ENCODE results near the gene HIP1. TPM values are rescaled to one million over a fixed set of nuclear protein-coding genes. Genes with fewer than 3 reads are reported as not detected.

Gene HIP1
- total RNA-seq, 1 experiment from 2014 or later = 11.1 TPM

GRCh38 chr7:75679060-75679459, 59.7 kb downstream of the HIP1 start:
- POLR2A ChIA-PET = no interaction called here
- Mint-ChIP-seq H3K27me3 (ENCODE audit: insufficient read depth, unreplicated experiment) (no peaks in the 10 kb centered on the region), H3K4me1 (ENCODE audit: insufficient read depth, unreplicated experiment) (no peaks in the 10 kb centered on the region), H3K27ac (ENCODE audit: low read depth, unreplicated experiment) (no peak overlapping the region), H3K9me3 (ENCODE audit: unreplicated experiment) (peaks cover 8% of the 10 kb centered on the region), H3K4me3 (ENCODE audit: unreplicated experiment) (no peak overlapping the region), H3K36me3 (ENCODE audit: insufficient read depth, unreplicated experiment) (peaks cover 22% of the 10 kb centered on the region)
- CTCF ChIA-PET = interaction anchor here (0.5 kb wide), 1 partner anchor 722 kb away, joined by 4 read pairs; no protein-coding TSS in a partner anchor
- BruUV-seq (replicated peaks) = no TSS peak
- TF ChIP-seq, protein P1, sequence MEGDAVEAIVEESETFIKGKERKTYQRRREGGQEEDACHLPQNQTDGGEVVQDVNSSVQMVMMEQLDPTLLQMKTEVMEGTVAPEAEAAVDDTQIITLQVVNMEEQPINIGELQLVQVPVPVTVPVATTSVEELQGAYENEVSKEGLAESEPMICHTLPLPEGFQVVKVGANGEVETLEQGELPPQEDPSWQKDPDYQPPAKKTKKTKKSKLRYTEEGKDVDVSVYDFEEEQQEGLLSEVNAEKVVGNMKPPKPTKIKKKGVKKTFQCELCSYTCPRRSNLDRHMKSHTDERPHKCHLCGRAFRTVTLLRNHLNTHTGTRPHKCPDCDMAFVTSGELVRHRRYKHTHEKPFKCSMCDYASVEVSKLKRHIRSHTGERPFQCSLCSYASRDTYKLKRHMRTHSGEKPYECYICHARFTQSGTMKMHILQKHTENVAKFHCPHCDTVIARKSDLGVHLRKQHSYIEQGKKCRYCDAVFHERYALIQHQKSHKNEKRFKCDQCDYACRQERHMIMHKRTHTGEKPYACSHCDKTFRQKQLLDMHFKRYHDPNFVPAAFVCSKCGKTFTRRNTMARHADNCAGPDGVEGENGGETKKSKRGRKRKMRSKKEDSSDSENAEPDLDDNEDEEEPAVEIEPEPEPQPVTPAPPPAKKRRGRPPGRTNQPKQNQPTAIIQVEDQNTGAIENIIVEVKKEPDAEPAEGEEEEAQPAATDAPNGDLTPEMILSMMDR (IDR thresholded peaks at IDR 0.05; ENCODE audit: unreplicated experiment) = no peak
- intact Hi-C loops (cut with micrococcal nuclease) = no loop called here
- DNase-seq (ENCODE audit: unreplicated experiment) = no peak

DNA sequence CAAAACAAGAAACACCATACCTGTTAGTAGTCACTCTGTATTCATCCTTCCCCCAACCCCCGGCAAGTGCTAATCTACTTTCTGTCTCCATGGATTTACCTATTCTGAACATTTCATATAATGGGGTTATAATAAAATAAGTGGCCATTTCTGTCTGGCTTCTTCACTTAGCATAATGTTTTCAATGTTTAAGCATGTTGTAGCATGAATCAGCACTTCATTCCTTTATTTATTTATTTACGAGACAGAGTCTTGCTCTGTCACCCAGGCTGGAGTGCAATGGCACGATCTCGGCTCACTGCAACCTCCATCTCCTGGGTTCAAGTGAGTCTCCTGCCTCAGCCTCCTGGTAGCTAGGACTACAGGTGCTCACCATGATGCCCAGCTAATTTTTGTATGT, 69.2 kb downstream of the HIP1 start:
- DNase-seq (ENCODE audit: unreplicated experiment) = no peak
- Mint-ChIP-seq H3K4me1 (ENCODE audit: insufficient read depth, unreplicated experiment) (peaks cover 12% of the 10 kb centered on the region), H3K4me3 (ENCODE audit: unreplicated experiment) (no peak overlapping the region), H3K27ac (ENCODE audit: low read depth, unreplicated experiment) (no peak overlapping the region), H3K36me3 (ENCODE audit: insufficient read depth, unreplicated experiment) (no peaks in the 10 kb centered on the region), H3K27me3 (ENCODE audit: insufficient read depth, unreplicated experiment) (no peaks in the 10 kb centered on the region), H3K9me3 (ENCODE audit: unreplicated experiment) (peaks cover 2% of the 10 kb centered on the region)
- TF ChIP-seq, protein P1 (IDR thresholded peaks at IDR 0.05; ENCODE audit: unreplicated experiment) = no peak
- CTCF ChIA-PET = no interaction called here
- POLR2A ChIA-PET = no interaction called here
- no TSS peak for BruUV-seq (replicated peaks)
- intact Hi-C loops (cut with micrococcal nuclease) = no loop called here

- H3K27me3 Mint-ChIP-seq (ENCODE audit: insufficient read depth, unreplicated experiment) = no peaks in the 10 kb centered on the region
These were observed 70.8 kb downstream of the HIP1 start for GRCh38 chr7:75667938-75668337.

GRCh38 chr7:75663302-75663907, 75.3 kb downstream of the HIP1 start:
- Mint-ChIP-seq H3K36me3 (ENCODE audit: insufficient read depth, unreplicated experiment) (no peaks in the 10 kb centered on the region), H3K4me1 (ENCODE audit: insufficient read depth, unreplicated experiment) (no peaks in the 10 kb centered on the region), H3K27me3 (ENCODE audit: insufficient read depth, unreplicated experiment) (no peaks in the 10 kb centered on the region), H3K9me3 (ENCODE audit: unreplicated experiment) (no peaks in the 10 kb centered on the region), H3K27ac (ENCODE audit: low read depth, unreplicated experiment) (no peak overlapping the region), H3K4me3 (ENCODE audit: unreplicated experiment) (no peak overlapping the region)
- ChIA-PET CTCF (interaction anchor here (1.5 kb wide), 1 partner anchor 99 kb away, joined by 4 read pairs; no protein-coding TSS in a partner anchor), POLR2A (interaction anchor here (1.6 kb wide), 1 partner anchor 10 kb away, joined by 4 read pairs; no protein-coding TSS in a partner anchor)
- TF ChIP-seq, protein P1 (IDR thresholded peaks at IDR 0.05; ENCODE audit: unreplicated experiment) = no peak
- BruUV-seq (replicated peaks) = no TSS peak
- intact Hi-C loops (cut with micrococcal nuclease) = no loop called here
- DNase-seq (ENCODE audit: unreplicated experiment) = no peak

More at GRCh38 chr7:75667938-75668337, 70.8 kb downstream of the HIP1 start:
- no peaks in the 10 kb centered on the region for H3K36me3 Mint-ChIP-seq (ENCODE audit: insufficient read depth, unreplicated experiment)
- BruUV-seq (replicated peaks) = no TSS peak
- TF ChIP-seq, protein P1 (IDR thresholded peaks at IDR 0.05; ENCODE audit: unreplicated experiment) = no peak
- POLR2A ChIA-PET = no interaction called here
- no peak overlapping the region for H3K27ac Mint-ChIP-seq (ENCODE audit: low read depth, unreplicated experiment)
- DNase-seq (ENCODE audit: unreplicated experiment) = peak; percentile 28
- peaks cover 12% of the 10 kb centered on the region for H3K4me1 Mint-ChIP-seq (ENCODE audit: insufficient read depth, unreplicated experiment)
- no peaks in the 10 kb centered on the region for H3K9me3 Mint-ChIP-seq (ENCODE audit: unreplicated experiment)
- no peak overlapping the region for H3K4me3 Mint-ChIP-seq (ENCODE audit: unreplicated experiment)
- intact Hi-C loops (cut with micrococcal nuclease) = no loop called here
- CTCF ChIA-PET = interaction anchor here (0.6 kb wide), 1 partner anchor 61 kb away, joined by 3 read pairs; no protein-coding TSS in a partner anchor

Data from MCF 10A (cell line).